Spleen (tissue), 7 donors: ENCODE data around the gene EPOP.

Source experiments
- CTCF ChIP-seq, 11 experiments: fragments of 200-600 bp in 7 of 11; fragments of 450-650 bp in 4 of 11; sonication (generic) in 4 of 11; IDR thresholded peaks in 8 of 11; conservative IDR thresholded peaks in 3 of 11; 1 replicate in 7 of 11; 2 replicates in 4 of 11; pipeline versions ENCODE4 v1.4.0 to v1.8.0; 2016 to 2021; ENCODE audit warnings: antibody characterized with exemption in 11 of 11, inconsistent platforms in 4 of 11, mild to moderate bottlenecking in 1 of 11
- POLR2A ChIP-seq, 3 donors: fragments of 450-650 bp; IDR thresholded peaks; one replicate each; pipeline ENCODE4 v1.5.1; 2017; ENCODE audit warnings: antibody characterized with exemption in 3 of 3, mild to moderate bottlenecking in 1 of 3
- POLR2AphosphoS5 ChIP-seq, 3 donors: sonication (generic); formaldehyde crosslinking; IDR thresholded peaks; one replicate each; pipeline ENCODE4 v1.5.1; 2017; ENCODE audit warnings: antibody characterized with exemption in 3 of 3
- donor health status: DM: no; HTN: no; CAD: no; lungs with moderate emphysema.
- donor health status: DM: no; HTN: no; CAD: no.
- donor health status: DM: no; HTN: no; CAD: no.

GRCh38 chr17:38701504-38702165 is 26.9 kb upstream of the EPOP start:
- TF ChIP-seq CTCF (IDR thresholded peaks at IDR 0.05 in 8 of 11, conservative IDR thresholded peaks at IDR 0.05 in 3 of 11) (no peak), POLR2A (IDR thresholded peaks at IDR 0.05) (no peak), POLR2AphosphoS5 (IDR thresholded peaks at IDR 0.05) (peak in 1 of 3 donors; percentile 11)
